Fibroblast of skin of scalp (primary cell): ENCODE results near the gene IL20RB.
A peak's percentile ranks its signal among the peaks of the same experiment; 100 is the strongest.
"Not testable (repeated sequence)": the region's sequence is repeated elsewhere in the genome, so short reads cannot be mapped to it uniquely, and the experiment has no call there.

Experiments
- DNase-seq: peaks from one replicate; pipeline ENCODE4 v3.0.0-alpha.2; 2013

The IL20RB gene

DNA sequence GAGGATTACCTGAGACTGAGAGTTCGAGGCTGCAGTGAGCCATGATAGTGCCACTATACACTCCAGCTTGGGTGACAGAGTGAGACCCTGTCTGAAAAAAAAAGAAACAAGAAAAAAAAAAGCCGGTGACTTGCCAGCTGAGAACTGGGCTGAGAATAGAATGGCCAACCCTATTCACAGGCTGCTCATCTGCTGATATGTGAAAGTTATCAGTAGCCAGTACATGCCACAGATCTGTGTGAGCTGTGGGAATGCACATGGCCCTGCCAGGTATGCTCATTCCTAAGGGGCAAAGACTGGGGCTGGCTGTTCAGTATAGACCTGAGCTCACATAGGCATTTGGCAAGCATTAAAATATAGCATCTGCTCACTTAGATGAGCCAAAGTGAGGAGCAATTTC lies 30.9 kb downstream of the IL20RB start:
- DNase-seq = no peak

DNA sequence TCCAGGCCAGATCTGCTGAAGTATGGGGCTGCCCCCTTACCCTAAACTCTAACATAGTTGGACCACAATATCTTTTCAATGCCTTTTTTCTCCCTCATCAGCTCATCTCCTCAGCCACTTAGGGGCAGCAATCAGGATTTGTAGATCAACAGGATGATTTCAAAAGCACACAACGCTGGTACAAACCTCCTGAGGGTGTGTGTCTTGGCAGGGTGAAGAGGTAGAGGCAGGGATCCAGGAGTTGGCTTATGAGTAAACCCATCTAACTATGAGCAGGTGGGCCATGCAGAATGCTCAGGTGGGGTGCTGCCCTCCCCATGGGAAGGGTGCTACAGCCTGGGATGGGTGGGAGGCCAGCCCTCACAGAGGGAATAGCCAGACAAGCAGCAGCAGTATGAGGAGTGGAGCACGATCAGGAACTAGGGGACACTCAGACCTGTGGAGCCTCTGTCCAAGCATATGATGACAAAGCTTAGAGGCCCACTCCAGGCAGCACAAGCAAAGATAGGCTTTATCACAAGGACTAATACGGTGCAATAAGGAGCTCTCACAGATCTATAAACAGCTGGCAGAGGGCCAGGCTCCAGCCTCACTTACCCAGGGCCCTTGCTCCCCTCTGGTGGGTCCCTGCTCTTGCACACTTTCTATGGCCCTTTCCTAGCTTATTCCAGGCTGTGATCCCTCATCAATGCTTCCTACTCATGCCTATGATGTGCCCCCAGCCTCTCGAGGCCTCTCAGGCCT lies 32.2 kb downstream of the IL20RB start:
- DNase-seq = no peak

DNA sequence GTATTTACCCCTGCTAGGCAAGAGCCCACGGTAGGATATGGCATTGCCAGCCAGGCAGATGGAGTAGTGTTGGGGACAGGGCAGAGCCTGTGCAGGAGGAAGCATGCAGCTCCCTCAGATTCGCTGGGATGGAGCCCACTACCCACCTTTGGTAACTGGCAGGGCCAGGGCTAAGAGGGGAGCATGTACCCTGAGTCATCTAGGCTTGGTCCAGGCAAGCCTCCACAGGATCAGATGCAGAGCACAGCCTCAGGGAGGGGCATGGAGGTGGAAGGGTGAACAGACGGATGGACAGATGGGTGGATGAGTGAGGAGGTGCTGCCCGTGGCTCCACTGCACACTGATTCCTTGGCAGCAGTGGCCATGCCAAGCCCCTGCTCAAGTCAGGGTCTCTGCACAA lies 33.0 kb downstream of the IL20RB start:
- DNase-seq = no peak

DNA sequence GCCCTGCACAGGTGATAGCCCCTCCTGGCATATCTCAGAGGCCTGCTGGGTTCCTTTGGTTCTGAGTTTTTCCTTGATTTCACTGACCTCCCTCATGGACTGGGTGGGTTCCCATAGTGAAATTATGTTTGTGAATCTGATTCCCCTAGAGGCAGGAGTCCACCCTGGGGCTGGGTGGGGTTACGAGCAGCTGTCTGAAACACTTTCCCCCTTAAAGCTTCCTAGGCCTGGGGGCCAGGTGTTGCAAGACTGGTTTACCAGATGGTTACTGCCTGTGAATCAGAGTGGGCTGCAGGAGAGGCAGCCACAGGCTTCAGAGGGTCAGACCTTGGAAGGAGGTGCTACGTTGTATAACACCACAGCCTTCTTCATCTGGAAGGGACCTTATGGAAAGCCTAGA lies 34.3 kb downstream of the IL20RB start:
- DNase-seq = no peak

DNA sequence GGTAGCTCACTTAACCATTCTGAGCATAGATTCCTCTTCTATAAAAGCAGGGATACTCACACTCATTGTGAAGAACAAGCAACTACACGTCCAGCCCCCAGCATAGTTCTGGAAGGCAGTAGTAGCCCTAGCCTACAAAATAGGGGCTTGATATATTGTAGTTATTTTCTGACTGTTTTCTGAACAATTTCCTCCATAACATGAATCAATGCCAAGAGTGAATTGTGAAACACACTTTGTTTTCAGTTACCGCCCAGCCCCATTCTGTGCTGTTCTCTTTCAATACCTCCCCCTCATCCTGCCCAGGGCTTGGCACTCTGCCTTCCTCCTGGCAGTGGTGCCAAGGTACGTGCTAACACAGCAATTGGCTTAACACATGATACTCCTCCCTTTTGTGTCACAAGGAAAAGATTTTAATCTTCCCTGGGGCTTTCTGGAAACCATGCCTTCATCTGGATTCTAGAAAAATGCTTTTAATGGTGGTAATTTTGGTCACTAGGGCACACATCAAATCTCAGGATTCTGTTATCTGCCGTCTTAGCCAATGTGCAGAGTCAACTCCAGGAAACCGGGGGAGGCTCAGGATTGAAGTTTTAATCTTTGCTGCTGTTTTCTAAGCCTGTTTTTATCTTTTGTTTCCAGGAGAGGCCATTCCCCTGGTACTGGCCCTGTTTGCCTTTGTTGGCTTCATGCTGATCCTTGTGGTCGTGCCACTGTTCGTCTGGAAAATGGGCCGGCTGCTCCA lies 37.2 kb downstream of the IL20RB start:
- peak; percentile 88 for DNase-seq

DNA sequence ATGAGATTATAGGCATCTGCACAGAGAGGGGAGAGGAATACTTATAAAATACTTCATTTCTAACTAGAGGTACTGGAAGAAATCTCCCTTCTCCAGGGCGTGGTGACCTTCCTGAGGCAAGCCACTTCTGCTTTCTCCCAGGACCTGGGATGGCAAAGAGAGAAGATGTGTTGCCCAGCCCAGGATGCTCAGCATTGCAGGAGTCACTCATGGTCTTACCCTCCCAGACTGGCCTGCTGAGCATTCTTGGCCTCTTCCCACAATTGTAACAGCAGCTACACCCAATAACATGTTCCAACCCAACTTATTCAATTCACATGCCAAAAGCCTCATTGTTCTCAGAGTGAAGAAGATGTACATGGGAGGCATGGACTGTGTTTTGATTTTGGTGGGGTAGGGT lies 37.9 kb downstream of the IL20RB start:
- no peak for DNase-seq

DNA sequence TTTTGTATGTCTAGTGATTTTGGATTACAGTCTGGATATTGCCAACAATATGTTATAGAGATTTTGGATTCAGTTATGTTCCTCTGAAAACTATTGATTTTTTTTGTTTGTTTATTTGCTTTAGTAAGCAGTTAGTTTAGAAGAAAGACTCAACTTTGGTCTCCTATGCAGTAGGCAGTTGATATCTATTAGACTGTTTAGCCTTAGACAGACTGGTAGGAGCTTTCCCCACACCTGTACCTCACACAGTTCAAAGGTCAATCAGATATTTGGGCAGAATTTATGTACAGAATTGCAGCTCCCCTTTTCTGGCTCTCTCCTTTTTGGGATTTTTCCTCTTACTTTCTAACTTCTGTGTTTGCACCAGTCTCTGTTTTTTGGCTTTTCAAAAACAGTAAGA lies 42.3 kb downstream of the IL20RB start:
- no peak for DNase-seq

DNA sequence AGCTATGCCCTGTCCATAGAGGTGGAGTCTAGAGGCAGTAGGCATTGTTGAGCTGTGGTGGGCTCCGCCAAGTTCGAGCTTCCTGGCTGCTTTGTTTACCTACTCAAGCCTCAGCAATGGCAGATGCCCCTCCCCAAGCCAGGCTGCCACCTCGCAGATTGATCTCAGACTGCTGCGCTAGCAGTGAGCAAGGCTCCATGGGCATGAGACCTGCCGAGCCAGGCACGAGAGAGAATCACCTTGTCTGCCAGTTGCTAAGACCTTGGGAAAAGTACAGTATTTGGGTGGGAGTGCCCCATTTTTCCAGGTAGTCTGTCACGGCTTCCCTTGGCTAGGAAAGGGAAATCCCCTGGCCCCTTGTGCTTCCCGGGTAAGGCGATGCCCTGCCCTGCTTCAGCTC lies 49.6 kb downstream of the IL20RB start:
- not testable (repeated sequence) for DNase-seq

DNA sequence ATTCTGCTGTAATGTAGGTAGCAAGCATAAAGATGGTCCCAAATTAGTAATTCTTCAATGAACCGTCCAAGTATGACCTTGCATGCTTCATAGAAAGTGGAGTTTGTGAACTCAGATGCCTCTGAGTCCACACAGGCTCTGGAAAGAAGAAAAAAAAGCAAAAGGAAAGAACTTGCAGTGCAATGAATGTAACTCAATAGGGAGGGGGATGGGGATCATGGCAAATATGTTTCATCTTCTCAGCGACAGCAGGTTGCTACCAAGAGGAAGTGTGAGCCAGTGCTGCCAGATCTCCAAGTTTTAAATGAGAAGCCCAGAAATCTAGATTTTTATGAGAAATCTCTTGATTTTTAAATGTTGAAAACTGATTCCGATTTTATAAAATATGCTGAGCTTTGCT lies 50.3 kb downstream of the IL20RB start:
- no peak for DNase-seq

DNA sequence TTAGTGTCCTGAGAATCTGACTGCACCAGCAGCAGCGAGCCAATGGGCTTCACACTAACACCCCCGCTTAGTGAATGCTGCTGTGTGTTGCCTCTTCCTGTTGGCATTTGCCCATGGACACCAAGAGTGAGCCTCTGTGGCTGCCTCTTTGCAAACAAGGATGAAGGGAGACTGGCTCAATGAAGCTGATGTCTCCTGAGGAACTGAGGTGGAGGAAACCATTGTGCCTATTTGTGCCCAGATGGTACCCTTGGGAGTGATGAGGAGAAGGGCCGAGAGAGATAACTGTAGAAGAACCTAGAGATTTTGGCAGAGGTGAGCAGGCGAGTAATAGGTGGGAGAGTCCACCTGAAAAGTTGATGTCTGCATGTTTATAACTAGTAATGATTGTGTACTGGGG lies 51.2 kb downstream of the IL20RB start:
- DNase-seq = peak; percentile 24

DNA sequence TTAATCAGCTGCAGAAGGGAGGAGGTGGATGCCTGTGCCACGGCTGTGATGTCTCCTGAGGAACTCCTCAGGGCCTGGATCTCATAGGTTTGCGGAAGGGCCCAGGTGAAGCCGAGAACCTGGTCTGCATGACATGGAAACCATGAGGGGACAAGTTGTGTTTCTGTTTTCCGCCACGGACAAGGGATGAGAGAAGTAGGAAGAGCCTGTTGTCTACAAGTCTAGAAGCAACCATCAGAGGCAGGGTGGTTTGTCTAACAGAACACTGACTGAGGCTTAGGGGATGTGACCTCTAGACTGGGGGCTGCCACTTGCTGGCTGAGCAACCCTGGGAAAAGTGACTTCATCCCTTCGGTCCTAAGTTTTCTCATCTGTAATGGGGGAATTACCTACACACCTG lies 52.4 kb downstream of the IL20RB start:
- DNase-seq = no peak

DNA sequence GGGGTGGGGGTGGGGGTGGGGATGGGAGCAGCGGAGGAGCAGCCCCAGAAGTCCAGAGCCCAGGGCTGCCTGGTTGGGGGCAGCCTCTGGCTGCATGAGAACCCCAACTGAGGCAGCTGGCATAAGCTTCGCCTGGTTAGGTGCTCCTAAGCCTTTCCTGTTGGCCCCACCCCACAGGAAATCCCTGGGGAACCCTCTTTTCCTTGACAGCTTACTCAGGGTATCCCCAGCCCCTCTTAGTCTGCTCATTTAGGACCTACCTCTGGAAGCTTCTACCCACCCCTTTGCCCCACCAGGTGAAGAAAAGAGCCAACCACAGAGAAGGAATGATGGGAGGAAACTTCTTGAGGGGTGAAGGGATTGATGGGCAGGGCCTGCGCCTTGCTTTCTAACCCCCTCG lies 53.4 kb downstream of the IL20RB start:
- DNase-seq = no peak

DNA sequence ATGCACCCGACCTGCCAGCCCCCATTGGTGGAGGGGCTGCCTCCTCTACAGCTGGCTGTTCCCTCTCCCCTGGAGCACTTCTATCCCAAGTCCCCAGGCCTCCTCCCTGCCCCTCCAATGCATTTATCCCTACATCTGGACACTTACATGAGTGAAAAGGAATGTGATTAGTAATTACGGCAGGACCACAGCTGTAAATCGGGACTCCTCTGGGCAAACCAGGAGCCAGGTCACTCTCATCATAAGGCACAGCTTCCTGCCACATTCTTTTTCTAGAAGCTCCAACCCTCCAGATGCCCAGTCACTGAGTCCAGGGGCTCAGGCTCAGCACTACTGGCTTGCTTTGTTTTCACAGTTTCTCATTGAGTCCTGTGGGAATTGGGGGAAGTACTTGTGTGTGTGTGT lies 54.3 kb downstream of the IL20RB start:
- DNase-seq = peak; percentile 92

DNA sequence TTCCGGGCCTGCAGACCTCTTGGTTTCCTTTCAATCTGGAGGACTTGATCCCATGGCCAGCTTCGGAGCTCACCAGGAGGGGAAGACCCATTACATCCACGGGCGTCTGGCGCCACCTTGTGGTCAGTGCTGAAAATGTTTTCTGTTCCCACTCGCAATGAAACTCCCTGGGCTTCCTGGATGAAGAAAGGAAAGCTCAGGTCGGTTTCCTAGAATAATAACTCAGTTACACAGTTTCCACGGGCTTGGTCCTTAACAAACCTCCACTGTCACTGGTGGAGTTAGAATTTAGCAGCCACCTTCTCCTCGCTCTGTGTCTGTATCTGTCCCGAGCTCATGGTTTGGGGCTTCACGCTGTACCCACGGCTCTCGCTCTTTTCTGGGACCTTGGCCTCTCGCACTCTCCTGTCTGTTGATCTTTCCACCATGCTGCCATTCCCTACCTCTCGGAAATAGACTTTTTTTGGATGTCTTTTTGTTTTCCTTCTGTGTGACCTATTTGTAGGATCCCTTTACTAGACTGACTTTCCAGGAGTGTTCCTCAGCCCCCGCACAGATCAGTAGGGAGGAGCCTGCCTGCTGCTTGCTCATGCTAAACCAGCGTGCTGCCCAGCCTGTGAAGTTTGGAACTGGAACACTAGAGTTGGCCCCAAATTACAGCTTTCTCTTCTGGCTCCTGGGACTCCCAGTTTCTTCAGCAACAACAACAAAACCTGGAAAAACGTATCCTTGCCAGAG lies 56.3 kb downstream of the IL20RB start:
- peak; percentile 87 for DNase-seq

DNA sequence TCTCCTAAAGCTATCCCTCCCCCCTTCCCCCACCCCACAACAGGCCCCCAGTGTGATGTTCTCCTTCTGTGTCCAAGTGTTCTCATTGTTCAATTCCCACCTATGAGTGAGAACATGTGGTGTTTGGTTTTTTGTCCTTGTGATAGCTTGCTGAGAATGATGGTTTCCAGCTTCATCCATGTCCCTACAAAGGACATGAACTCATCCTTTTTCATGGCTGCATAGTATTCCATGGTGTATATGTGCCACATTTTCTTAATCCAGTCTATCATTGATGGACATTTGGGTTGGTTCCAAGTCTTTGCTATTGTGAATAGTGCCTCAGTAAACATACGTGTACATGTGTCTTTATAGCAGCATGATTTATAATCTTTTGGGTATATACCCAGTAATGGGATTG lies 59.5 kb downstream of the IL20RB start:
- DNase-seq = not testable (repeated sequence)

DNA sequence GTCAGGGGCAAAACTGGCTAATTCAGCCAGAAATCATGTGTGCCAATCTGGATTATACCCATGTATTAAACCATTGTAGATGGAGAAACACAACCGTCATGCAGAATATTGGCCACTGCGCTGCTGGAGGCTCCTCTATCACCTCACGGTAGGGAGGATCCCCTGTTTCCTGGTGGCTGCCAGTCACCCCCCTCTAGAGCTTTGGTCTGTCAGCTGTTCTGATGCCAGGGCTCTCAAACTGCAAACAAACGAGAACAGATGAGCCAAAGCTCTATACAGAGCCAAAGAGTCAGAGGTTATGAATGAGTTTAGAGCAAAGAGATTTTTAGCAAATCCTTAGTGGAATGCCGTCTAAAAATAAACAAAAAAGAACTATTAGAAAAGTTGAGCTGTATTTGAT lies 62.5 kb downstream of the IL20RB start:
- DNase-seq = no peak

DNA sequence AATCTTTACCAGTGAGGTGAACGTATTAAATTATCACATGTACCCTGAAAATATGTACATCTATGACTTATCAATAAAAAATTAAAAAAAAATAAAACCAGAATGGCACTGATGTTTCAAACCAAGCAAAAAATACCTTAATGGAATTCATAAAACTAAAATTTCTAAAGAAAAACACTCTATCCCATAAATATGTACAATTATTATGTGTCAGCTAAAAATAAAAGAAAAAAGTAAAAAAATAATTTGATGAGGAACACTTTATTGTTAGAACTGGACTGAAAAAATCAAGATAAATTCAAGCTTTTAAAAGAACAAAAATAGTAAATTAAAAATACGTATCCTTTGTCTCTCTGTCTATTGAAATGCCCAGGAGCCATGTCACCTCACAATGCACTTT lies 63.1 kb downstream of the IL20RB start:
- no peak for DNase-seq

DNA sequence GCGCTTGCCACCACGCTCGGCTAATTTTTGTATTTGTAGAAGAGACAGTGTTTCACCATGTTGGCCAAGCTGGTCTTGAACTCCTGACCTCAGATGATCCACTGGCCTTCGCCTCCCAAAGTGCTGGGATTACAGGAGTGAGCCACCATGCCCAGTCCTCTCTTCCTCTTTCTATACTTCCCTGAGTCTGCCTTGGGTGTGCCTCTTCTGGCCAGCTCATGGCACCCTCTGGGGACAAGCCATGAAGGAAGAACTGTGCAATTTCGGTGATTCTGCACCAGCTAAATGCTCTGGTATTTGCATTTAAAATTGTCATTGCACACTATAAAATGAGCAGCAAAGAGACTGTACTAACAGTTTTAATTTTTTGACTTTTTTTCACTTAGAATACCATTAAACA lies 66.6 kb downstream of the IL20RB start:
- DNase-seq = no peak

DNA sequence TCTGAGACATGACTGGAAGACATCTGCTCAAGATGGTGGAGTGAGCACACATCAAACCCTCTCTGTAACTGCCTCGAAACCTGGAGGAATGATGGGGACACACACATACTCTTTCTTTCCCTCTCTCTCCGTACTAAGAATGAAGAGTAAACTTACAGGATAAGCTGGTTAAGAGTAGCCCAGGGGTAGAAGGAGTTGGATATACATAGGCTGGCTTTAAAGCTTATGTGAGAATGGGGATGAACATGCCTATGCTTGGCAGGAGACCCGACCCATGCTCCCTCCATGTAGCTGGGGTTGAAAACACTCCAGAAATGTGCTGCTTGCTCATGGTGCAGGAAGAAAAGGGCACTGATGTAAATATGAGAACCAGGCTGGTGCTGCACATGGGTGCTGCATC lies 68.9 kb downstream of the IL20RB start:
- no peak for DNase-seq

DNA sequence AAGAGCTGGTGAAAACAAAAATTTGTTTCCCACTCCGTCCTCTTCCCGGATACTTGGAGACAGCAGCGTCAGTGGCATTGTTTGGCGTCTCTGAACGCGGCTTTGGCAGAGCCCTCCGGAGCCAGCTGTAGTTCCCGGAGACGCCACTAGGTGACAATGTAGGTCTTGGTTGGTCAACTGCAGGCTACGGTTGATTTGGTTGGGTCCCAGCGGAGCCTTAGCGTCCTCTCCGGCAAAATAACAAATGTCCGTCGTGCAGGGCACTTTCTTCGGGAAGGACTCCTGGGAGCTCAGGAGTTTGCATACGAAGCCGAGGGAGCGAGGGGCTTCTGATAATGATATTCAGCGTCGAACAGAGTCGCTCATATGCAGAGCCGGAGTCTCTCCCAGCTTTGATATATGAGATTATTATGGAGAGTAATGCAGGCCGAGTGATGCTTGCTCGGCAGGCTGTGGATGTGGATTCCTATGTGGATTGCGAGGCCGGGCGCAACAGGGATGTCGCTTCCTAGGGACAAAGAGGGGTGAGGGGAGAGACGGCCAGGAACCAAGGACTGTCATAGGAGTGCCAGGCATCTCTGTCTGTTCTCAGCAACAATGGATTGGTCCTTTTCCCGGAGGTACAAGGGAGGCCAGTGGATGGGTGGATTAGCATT lies 74.8 kb downstream of the IL20RB start:
- DNase-seq = peak; percentile 76

DNA sequence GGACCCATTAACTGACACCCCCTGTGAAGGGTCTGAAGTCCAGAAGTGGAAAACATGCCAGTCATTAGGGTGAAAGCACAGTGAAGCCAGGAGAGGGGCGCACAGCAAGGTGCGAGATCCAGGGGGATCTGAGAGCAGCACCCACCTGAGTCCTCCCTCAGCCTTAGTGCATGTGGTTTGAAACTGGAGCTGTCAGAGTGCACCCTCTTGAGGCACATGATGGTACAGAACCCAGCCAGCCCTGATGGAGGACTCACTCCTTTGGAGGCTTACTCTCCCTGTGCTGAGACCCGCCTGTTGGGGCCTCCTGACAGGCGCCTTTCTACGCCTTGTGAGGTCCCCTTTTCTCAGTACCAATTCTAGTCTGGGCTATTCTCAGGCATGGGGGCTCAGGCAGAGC lies 77.8 kb downstream of the IL20RB start:
- no peak for DNase-seq

DNA sequence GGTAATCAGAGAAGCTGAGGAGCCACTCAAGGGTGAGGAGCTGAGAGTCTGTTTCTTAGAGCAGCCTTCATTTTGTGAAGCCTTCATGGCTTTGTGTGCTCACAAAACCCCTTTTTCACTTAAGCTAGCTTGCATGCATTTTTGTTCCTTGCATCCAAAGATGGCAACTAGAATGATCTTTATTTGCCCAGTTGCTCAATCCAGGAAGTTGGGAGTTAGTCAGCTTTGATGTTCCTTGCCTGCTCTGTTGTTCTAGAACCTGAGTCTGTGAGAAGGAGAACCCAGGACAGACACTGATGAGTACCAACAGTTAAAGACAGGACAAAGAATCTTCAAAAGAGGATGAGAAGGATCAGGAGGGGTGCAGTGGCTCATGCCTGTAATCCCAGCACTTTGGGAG lies 81.8 kb downstream of the IL20RB start:
- DNase-seq = no peak

DNA sequence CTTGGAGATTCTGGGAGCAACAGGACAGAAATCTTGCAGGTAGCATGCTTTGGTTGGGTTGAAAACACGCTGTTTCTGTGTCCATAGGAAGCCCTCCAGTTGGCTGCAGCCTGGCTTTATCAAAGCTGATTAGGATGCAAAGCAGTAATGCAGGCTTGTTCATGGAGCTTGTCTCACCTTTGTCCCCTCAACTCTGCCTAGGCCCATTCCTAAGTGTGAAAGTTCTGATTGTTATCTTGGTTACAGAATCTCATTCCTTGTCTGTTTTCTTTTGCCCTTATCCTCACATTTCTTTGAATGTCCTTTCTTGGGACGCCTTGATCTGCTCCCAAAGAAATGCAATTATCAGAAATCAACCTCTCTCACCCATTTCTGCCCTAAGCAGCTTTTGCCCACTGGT lies 83.5 kb downstream of the IL20RB start:
- no peak for DNase-seq
